ENCODE measurements around the gene ABCA7. TPM values are rescaled to one million over a fixed set of nuclear protein-coding genes. Genes with fewer than 3 reads are reported as not detected.

Gene ABCA7
- total and polyA plus RNA-seq, 2 of the 13 experiments (the other 11 are each of a cell fraction or from before 2014, with no cell fraction given) = 4.4 to 32.4 TPM

- TF ChIP-seq ZFP1 (CRISPR knock-in tag; IDR thresholded peaks at IDR 0.05) (no peak), GZF1 (CRISPR knock-in tag; IDR thresholded peaks at IDR 0.05) (0 out of 2 replicates have a peak, but pooled peaks have one; percentile 39), TP53 (CRISPR knock-in tag; conservative IDR thresholded peaks at IDR 0.05) (0 out of 2 replicates have a peak, but pooled peaks have one; percentile 30), HMGXB3 (CRISPR knock-in tag; IDR thresholded peaks at IDR 0.05; ENCODE audit: borderline replicate concordance) (0 out of 2 replicates have a peak, but pooled peaks have one; percentile 38), HCFC1 (IDR thresholded peaks at IDR 0.05; ENCODE audit: low read depth, low read length) (no peak), FOXA1 (IDR thresholded peaks at IDR 0.05) (no peak), FOXA1 (CRISPR knock-in tag; IDR thresholded peaks at IDR 0.05) (peak; percentile 74), HNRNPH1 (optimal IDR thresholded peaks at IDR 0.05; ENCODE audit: low read depth, low read length) (peak; percentile 39), ZNF746 (CRISPR knock-in tag; IDR thresholded peaks at IDR 0.05) (no peak), CBX2 (IDR thresholded peaks at IDR 0.05; ENCODE audit: low read depth, low read length) (no peak), CBX2 (CRISPR knock-in tag; IDR thresholded peaks at IDR 0.05; ENCODE audit: low read depth) (no peak), BCL6 (CRISPR knock-in tag; IDR thresholded peaks at IDR 0.05) (peak; percentile 30; the same call in 1 of the 2 replicates), HOXA7 (CRISPR knock-in tag; IDR thresholded peaks at IDR 0.05) (no peak), STAG1 (CRISPR knock-in tag; IDR thresholded peaks at IDR 0.05) (peak; percentile 90), NFAT5 (CRISPR knock-in tag; IDR thresholded peaks at IDR 0.05) (no peak), CAMTA2 (CRISPR knock-in tag; IDR thresholded peaks at IDR 0.05; ENCODE audit: borderline replicate concordance) (no peak), ZNF225 (CRISPR knock-in tag; IDR thresholded peaks at IDR 0.05) (peak; percentile 25; the same call in 1 of the 2 replicates), KDM6A (CRISPR knock-in tag; IDR thresholded peaks at IDR 0.05; ENCODE audit: low read depth) (peak; percentile 53; the same call in 1 of the 2 replicates), FOXP4 (CRISPR knock-in tag; IDR thresholded peaks at IDR 0.05) (peak; percentile 61)
Measured at GRCh38 chr19:1113030-1113985, 73.4 kb downstream of the ABCA7 start (continued).

Measured in HepG2 (cell line).